Left lung (tissue), 10 donors: ENCODE results near the gene NDUFB10. TPM values are rescaled to one million over a fixed set of nuclear protein-coding genes. Genes with fewer than 3 reads are reported as not detected.
A peak's percentile ranks its signal among the peaks of the same experiment; 100 is the strongest.

Experiments used
- ATAC-seq: fragments of 200-7000 bp; cut with Tn5 transposase; one replicate; pipeline ENCODE4 v1.9.1; 2020; ENCODE audit warnings: moderate library complexity
- DNase-seq, 4 donors: peaks; one replicate each; pipeline ENCODE4 v3.0.0-alpha.2; 2013 to 2020
- H3K27ac ChIP-seq, 2 donors: fragments of 200-600 bp; sonication (generic) in 1 of 2; one replicate each; pipeline versions ENCODE4 v1.5.0 to v1.8.0; 2020 to 2021
- H3K27me3 ChIP-seq, 2 donors: fragments of 200-600 bp; sonication (generic) in 1 of 2; one replicate each; pipeline versions ENCODE4 v1.5.0 to v1.8.0; 2020 to 2021
- H3K36me3 ChIP-seq, 2 donors: fragments of 200-600 bp; sonication (generic) in 1 of 2; one replicate each; pipeline versions ENCODE4 v1.5.0 to v1.8.0; 2020 to 2021
- H3K4me1 ChIP-seq, 2 donors: fragments of 200-600 bp; one replicate each; pipeline ENCODE4 v1.8.0; 2021
- H3K4me3 ChIP-seq, 2 donors: fragments of 200-600 bp; sonication (generic) in 1 of 2; one replicate each; pipeline versions ENCODE4 v1.5.0 to v1.8.0; 2020 to 2021; ENCODE audit warnings: mild to moderate bottlenecking in 1 of 2
- H3K9me3 ChIP-seq, 2 donors: fragments of 200-600 bp; sonication (generic) in 1 of 2; one replicate each; pipeline versions ENCODE4 v1.5.0 to v1.8.0; 2020 to 2021
- CTCF ChIP-seq, 2 donors: fragments of 200-600 bp; sonication (generic) in 1 of 2; IDR thresholded peaks; one replicate each; pipeline versions ENCODE4 v1.5.0 to v1.8.0; 2021; ENCODE audit warnings: antibody characterized with exemption in 2 of 2
- intact Hi-C, 2 donors: fragments of 100-400 bp; cut with DNase I; formaldehyde crosslinking; loops; one replicate each; pipeline versions ENCODE4 v1.11.2 to v1.14.2; 2022
- polyA plus RNA-seq, 6 donors: library from polyadenylated mRNA; unstranded; fragments of 120-200 nt; gene quantifications; one replicate each; pipeline ENCODE4 v1.2.1, GENCODE V29; 2013; ENCODE audit not compliant: insufficient read length in 6 of 6
- total RNA-seq, 2 donors: library from RNA; stranded (reverse); fragmentation: NEBNext Ultra II Directional; extraction: Animal tissue kit (Norgen Biotek cat#: 25700); gene quantifications; one replicate each; pipeline ENCODE4 v1.2.1, GENCODE V29; 2021
- donor health status: DM: no; HTN: yes; CAD: no.
- donor health status: DM: no; HTN: no; CAD: no.

The NDUFB10 gene
- total and polyA plus RNA-seq, 8 donors = 77.6 to 102 (median 93.8) TPM

GRCh38 chr16:2008631-2009163, 49.4 kb downstream of the NDUFB10 start:
- Histone ChIP-seq H3K4me1 (peaks cover 40 to 63% of the 10 kb centered on the region in 2 donors), H3K36me3 (no peaks in the 10 kb centered on the region), H3K27me3 (no peaks in the 10 kb centered on the region), H3K27ac (peak overlapping the region; percentile 57 to 93), H3K4me3 (peak overlapping the region; percentile 68 to 98), H3K9me3 (no peaks in the 10 kb centered on the region)
- peak in 1 of 4 donors; percentile 77 for DNase-seq
- ATAC-seq = no peak
- TF ChIP-seq CTCF (IDR thresholded peaks at IDR 0.05) = no peak
- intact Hi-C loops = no loop called here

GRCh38 chr16:2009164-2009711, 49.9 kb downstream of the NDUFB10 start:
- H3K36me3 ChIP-seq = no peaks in the 10 kb centered on the region
- ATAC-seq (peak; percentile 1), DNase-seq (peak in 1 of 4 donors; percentile 88)
- peaks cover 35 to 58% of the 10 kb centered on the region in 2 donors for H3K4me1 ChIP-seq
- no peaks in the 10 kb centered on the region for H3K9me3 ChIP-seq
- peak overlapping the region; percentile 57 to 93 for H3K27ac ChIP-seq
- no peaks in the 10 kb centered on the region for H3K27me3 ChIP-seq
- H3K4me3 ChIP-seq = peak overlapping the region; percentile 68 to 98
- intact Hi-C loops = no loop called here
- no peak for TF ChIP-seq CTCF (IDR thresholded peaks at IDR 0.05)

GRCh38 chr16:2009791-2010510, 50.6 kb downstream of the NDUFB10 start, which contains the start of gene ZNF598:
TSS of gene ZNF598 (minus strand) at chr16:2009821.
- TF ChIP-seq CTCF (IDR thresholded peaks at IDR 0.05) = no peak
- H3K4me3 ChIP-seq = peak within 1 kb of the TSS; percentile 68 to 98
- H3K27ac ChIP-seq = peak within 1 kb of the TSS; percentile 83 to 93
- ATAC-seq (peak; percentile 97), DNase-seq (peak; percentile 84 to 95 (median 88))
- H3K4me1 ChIP-seq = peaks cover 33 to 51% of the 10 kb centered on the region in 2 donors
- H3K9me3 ChIP-seq = no peaks in the 10 kb centered on the region
- no peaks in the 10 kb centered on the region for H3K27me3 ChIP-seq
- intact Hi-C loops = no loop called here
- H3K36me3 ChIP-seq = no peaks in the 10 kb centered on the region

Other genes with a start within 250 kb of the NDUFB10 start
- 10 to 100 TPM; 54.6 to 62.9 TPM for gene NME3, start 188.0 kb upstream of the NDUFB10 start, total RNA-seq
- 10 to 100 TPM; 19.9 to 43.8 (median 30.2) TPM for gene NME3, start 188.0 kb upstream of the NDUFB10 start, polyA plus RNA-seq
- gene EME2, start 186.7 kb upstream of the NDUFB10 start, total RNA-seq = 10 to 100 TPM; 19.2 to 25.3 TPM
- gene EME2, start 186.7 kb upstream of the NDUFB10 start, polyA plus RNA-seq = 10 to 100 TPM in 1 of 6 donors, 1 to 10 TPM in 5; 7.0 to 12.2 (median 8.7) TPM
- 10 to 100 TPM; 72.5 to 91.5 TPM for gene MRPS34, start 186.4 kb upstream of the NDUFB10 start, total RNA-seq
- 10 to 100 TPM; 47.5 to 68.9 (median 58.4) TPM for gene MRPS34, start 186.4 kb upstream of the NDUFB10 start, polyA plus RNA-seq
- 10 to 100 TPM; 30.5 to 36.2 TPM for gene SPSB3, start 177.0 kb upstream of the NDUFB10 start, total RNA-seq
- gene SPSB3, start 177.0 kb upstream of the NDUFB10 start, polyA plus RNA-seq = 10 to 100 TPM; 23.6 to 40.0 (median 33.0) TPM
- 10 to 100 TPM; 44.0 to 47.9 TPM for gene NUBP2, start 176.6 kb upstream of the NDUFB10 start, total RNA-seq
- 10 to 100 TPM; 32.6 to 56.4 (median 41.0) TPM for gene NUBP2, start 176.6 kb upstream of the NDUFB10 start, polyA plus RNA-seq
- gene IGFALS, start 165.8 kb upstream of the NDUFB10 start, total RNA-seq = 1 to 10 TPM in 1 of 2 donors, under 1 TPM in 1; 0.37 to 2.2 TPM
- gene IGFALS, start 165.8 kb upstream of the NDUFB10 start, polyA plus RNA-seq = 1 to 10 TPM; 1.8 to 3.3 (median 2.6) TPM
- gene HAGH, start 132.7 kb upstream of the NDUFB10 start, total RNA-seq = 10 to 100 TPM; 47.1 to 62.0 TPM
- gene HAGH, start 132.7 kb upstream of the NDUFB10 start, polyA plus RNA-seq = 10 to 100 TPM; 21.0 to 29.9 (median 24.9) TPM
- gene FAHD1, start 132.3 kb upstream of the NDUFB10 start, total RNA-seq = 10 to 100 TPM; 20.9 to 22.4 TPM
- gene FAHD1, start 132.3 kb upstream of the NDUFB10 start, polyA plus RNA-seq = 10 to 100 TPM; 17.4 to 23.2 (median 19.0) TPM
- gene MEIOB, start 87.4 kb upstream of the NDUFB10 start, total RNA-seq = not detected
- under 1 TPM; 0.37 to 0.75 (median 0.59) TPM for gene MEIOB, start 87.4 kb upstream of the NDUFB10 start, polyA plus RNA-seq
- 1 to 10 TPM in 1 of 2 donors, not detected in 1; 1.4 TPM for gene HS3ST6, start 41.1 kb upstream of the NDUFB10 start, total RNA-seq
- gene HS3ST6, start 41.1 kb upstream of the NDUFB10 start, polyA plus RNA-seq = under 1 TPM in 3 of 6 donors, not detected in 3; 0.13 to 0.21 (median 0.15) TPM
- 10 to 100 TPM; 26.1 to 66.7 TPM for gene MSRB1, start 16.3 kb upstream of the NDUFB10 start, total RNA-seq
- gene MSRB1, start 16.3 kb upstream of the NDUFB10 start, polyA plus RNA-seq = 10 to 100 TPM in 5 of 6 donors, 1 to 10 TPM in 1; 9.8 to 15.5 (median 14.4) TPM
- gene RPL3L, start 4.8 kb upstream of the NDUFB10 start, total RNA-seq = under 1 TPM in 1 of 2 donors, not detected in 1; 0.13 TPM
- under 1 TPM in 5 of 6 donors, not detected in 1; 0.11 to 0.20 (median 0.16) TPM for gene RPL3L, start 4.8 kb upstream of the NDUFB10 start, polyA plus RNA-seq
- 1,000 to 10,000 TPM; 1,832 to 2,162 TPM for gene RPS2, start 5.3 kb downstream of the NDUFB10 start, total RNA-seq
- gene RPS2, start 5.3 kb downstream of the NDUFB10 start, polyA plus RNA-seq = 1,000 to 10,000 TPM; 2,190 to 2,607 (median 2,300) TPM
- not detected for gene RNF151, start 7.3 kb downstream of the NDUFB10 start, total RNA-seq
- under 1 TPM in 1 of 6 donors, not detected in 5; 0.17 TPM for gene RNF151, start 7.3 kb downstream of the NDUFB10 start, polyA plus RNA-seq
- gene TBL3, start 12.5 kb downstream of the NDUFB10 start, total RNA-seq = 10 to 100 TPM; 25.8 to 30.9 TPM
- gene TBL3, start 12.5 kb downstream of the NDUFB10 start, polyA plus RNA-seq = 10 to 100 TPM; 27.2 to 38.8 (median 31.8) TPM
- 1 to 10 TPM; 4.4 to 5.6 TPM for gene NOXO1, start 21.9 kb downstream of the NDUFB10 start, total RNA-seq
- gene NOXO1, start 21.9 kb downstream of the NDUFB10 start, polyA plus RNA-seq = under 1 TPM in 4 of 6 donors, not detected in 2; 0.30 to 0.78 (median 0.46) TPM
- gene GFER, start 24.7 kb downstream of the NDUFB10 start, total RNA-seq = 10 to 100 TPM; 25.8 to 26.1 TPM
- 10 to 100 TPM; 15.7 to 21.5 (median 19.1) TPM for gene GFER, start 24.7 kb downstream of the NDUFB10 start, polyA plus RNA-seq
- gene SYNGR3, start 30.4 kb downstream of the NDUFB10 start, total RNA-seq = under 1 TPM; 0.31 to 0.32 TPM
- under 1 TPM; 0.21 to 0.93 (median 0.42) TPM for gene SYNGR3, start 30.4 kb downstream of the NDUFB10 start, polyA plus RNA-seq
- 10 to 100 TPM; 31.5 to 45.9 TPM for gene ZNF598, start 50.3 kb downstream of the NDUFB10 start, total RNA-seq
- 10 to 100 TPM; 15.2 to 27.8 (median 20.9) TPM for gene ZNF598, start 50.3 kb downstream of the NDUFB10 start, polyA plus RNA-seq
- gene NPW, start 60.2 kb downstream of the NDUFB10 start, total RNA-seq = 1 to 10 TPM in 1 of 2 donors, under 1 TPM in 1; 0.94 to 3.1 TPM
- gene NPW, start 60.2 kb downstream of the NDUFB10 start, polyA plus RNA-seq = 1 to 10 TPM; 1.7 to 5.4 (median 2.7) TPM
- 100 to 1,000 TPM; 186 to 349 TPM for gene NHERF2, start 67.4 kb downstream of the NDUFB10 start, total RNA-seq
- 100 to 1,000 TPM in 3 of 6 donors, 10 to 100 TPM in 3; 68.1 to 170 (median 103) TPM for gene NHERF2, start 67.4 kb downstream of the NDUFB10 start, polyA plus RNA-seq
- 10 to 100 TPM; 19.4 to 29.8 TPM for gene NTHL1, start 88.3 kb downstream of the NDUFB10 start, total RNA-seq
- gene NTHL1, start 88.3 kb downstream of the NDUFB10 start, polyA plus RNA-seq = 10 to 100 TPM; 20.2 to 30.0 (median 25.8) TPM
- gene TSC2, start 88.4 kb downstream of the NDUFB10 start, total RNA-seq = 100 to 1,000 TPM; 116 to 126 TPM
- 100 to 1,000 TPM; 116 to 166 (median 131) TPM for gene TSC2, start 88.4 kb downstream of the NDUFB10 start, polyA plus RNA-seq
- gene PKD1, start 176.4 kb downstream of the NDUFB10 start, total RNA-seq = 10 to 100 TPM; 63.2 to 73.5 TPM
- 100 to 1,000 TPM in 4 of 6 donors, 10 to 100 TPM in 2; 90.1 to 165 (median 116) TPM for gene PKD1, start 176.4 kb downstream of the NDUFB10 start, polyA plus RNA-seq
- gene RAB26, start 189.1 kb downstream of the NDUFB10 start, total RNA-seq = under 1 TPM; 0.73 to 0.84 TPM
- gene RAB26, start 189.1 kb downstream of the NDUFB10 start, polyA plus RNA-seq = 1 to 10 TPM in 5 of 6 donors, under 1 TPM in 1; 0.91 to 1.9 (median 1.7) TPM
- 10 to 100 TPM; 69.5 to 88.1 TPM for gene TRAF7, start 196.2 kb downstream of the NDUFB10 start, total RNA-seq
- 10 to 100 TPM; 48.6 to 59.5 (median 52.2) TPM for gene TRAF7, start 196.2 kb downstream of the NDUFB10 start, polyA plus RNA-seq
- under 1 TPM; 0.05 to 0.06 TPM for gene CASKIN1, start 237.1 kb downstream of the NDUFB10 start, total RNA-seq
- gene CASKIN1, start 237.1 kb downstream of the NDUFB10 start, polyA plus RNA-seq = under 1 TPM; 0.18 to 0.56 (median 0.42) TPM
- gene MLST8, start 245.9 kb downstream of the NDUFB10 start, total RNA-seq = 10 to 100 TPM; 32.1 to 39.0 TPM
- gene MLST8, start 245.9 kb downstream of the NDUFB10 start, polyA plus RNA-seq = 10 to 100 TPM; 29.8 to 40.3 (median 37.0) TPM